ENCODE data around the gene CST6.
A peak's percentile ranks its signal among the peaks of the same experiment; 100 is the strongest.
"Not testable (repeated sequence)": the region's sequence is repeated elsewhere in the genome, so short reads cannot be mapped to it uniquely, and the experiment has no call there.

The CST6 gene

DNA sequence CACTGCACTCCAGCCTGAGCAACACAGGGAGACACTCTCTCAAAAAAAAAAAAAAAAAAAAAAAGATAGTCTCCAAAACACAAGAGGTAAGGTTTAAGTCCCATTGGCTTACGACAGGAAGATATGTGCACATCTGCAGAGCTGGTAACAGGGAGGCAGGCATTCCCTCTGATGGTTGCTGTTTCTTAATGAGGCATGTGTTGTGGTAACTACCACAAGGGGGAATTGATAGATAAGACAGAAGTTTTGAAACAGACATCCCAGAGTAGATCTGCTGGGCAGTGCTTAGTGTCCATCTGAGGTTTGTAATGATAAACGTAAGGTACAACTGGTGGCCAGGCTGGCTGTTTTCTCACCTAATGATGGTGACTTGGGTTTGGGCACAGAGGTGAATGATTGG, 14.5 kb upstream of the CST6 start:
- peaks cover 6% of the 10 kb centered on the region for H3K4me1 ChIP-seq (ENCODE audit: control insufficient read depth, insufficient read depth, low read length)
- no peak overlapping the region for H3K9ac ChIP-seq (ENCODE audit: low read length)
- H3K36me3 ChIP-seq (ENCODE audit: control insufficient read depth, insufficient read depth, low read length): peaks cover 4% of the 10 kb centered on the region
- no peaks in the 10 kb centered on the region for H3K9me3 ChIP-seq (ENCODE audit: control insufficient read depth, low read length)
- H3K4me3 ChIP-seq (ENCODE audit: low read length): no peak overlapping the region
- no peaks in the 10 kb centered on the region for H3K27me3 ChIP-seq (ENCODE audit: control insufficient read depth, insufficient read depth, low read length)

GRCh38 chr11:66001942-66002647, 9.7 kb upstream of the CST6 start, which contains the start of the genes BANF1 and EIF1AD:
BANF1 (plus strand) TSS chr11:66002503; CDS start chr11:66003251, 748 bp downstream.
EIF1AD (minus strand) TSS chr11:66002157; CDS start chr11:66000389, 1,768 bp downstream.
- H3K9ac ChIP-seq (ENCODE audit: low read length): peak within 1 kb of the TSS; percentile 88
- no peaks in the 10 kb centered on the region for H3K9me3 ChIP-seq (ENCODE audit: control insufficient read depth, low read length)
- H3K27me3 ChIP-seq (ENCODE audit: control insufficient read depth, insufficient read depth, low read length): no peaks in the 10 kb centered on the region
- peaks cover 9% of the 10 kb centered on the region for H3K36me3 ChIP-seq (ENCODE audit: control insufficient read depth, insufficient read depth, low read length)
- peak within 1 kb of the TSS; percentile 98 for H3K4me3 ChIP-seq (ENCODE audit: low read length)
- H3K4me1 ChIP-seq (ENCODE audit: control insufficient read depth, insufficient read depth, low read length): peaks cover 11% of the 10 kb centered on the region

- peak overlapping the region; percentile 88 for H3K9ac ChIP-seq (ENCODE audit: low read length)
- H3K36me3 ChIP-seq (ENCODE audit: control insufficient read depth, insufficient read depth, low read length): peaks cover 9% of the 10 kb centered on the region
- no peaks in the 10 kb centered on the region for H3K27me3 ChIP-seq (ENCODE audit: control insufficient read depth, insufficient read depth, low read length)
- peaks cover 11% of the 10 kb centered on the region for H3K4me1 ChIP-seq (ENCODE audit: control insufficient read depth, insufficient read depth, low read length)
- peak overlapping the region; percentile 98 for H3K4me3 ChIP-seq (ENCODE audit: low read length)
- H3K9me3 ChIP-seq (ENCODE audit: control insufficient read depth, low read length): no peaks in the 10 kb centered on the region
These were observed 9.1 kb upstream of the CST6 start for GRCh38 chr11:66002648-66003225.

DNA sequence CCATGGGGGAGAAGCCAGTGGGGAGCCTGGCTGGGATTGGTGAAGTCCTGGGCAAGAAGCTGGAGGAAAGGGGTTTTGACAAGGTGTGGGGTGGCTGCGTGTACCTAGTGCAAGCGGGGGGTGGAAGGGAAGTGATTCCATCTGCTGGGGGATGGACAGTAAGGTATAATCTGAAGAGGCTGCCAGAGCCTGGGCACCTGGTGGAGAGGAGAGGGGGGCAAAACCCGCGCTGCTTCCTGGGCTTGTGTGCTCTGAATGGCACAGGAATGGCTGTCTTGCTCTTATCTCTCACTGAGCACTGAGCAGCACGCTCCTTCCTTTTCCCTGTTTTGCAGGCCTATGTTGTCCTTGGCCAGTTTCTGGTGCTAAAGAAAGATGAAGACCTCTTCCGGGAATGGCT, 8.5 kb upstream of the CST6 start:
- peak overlapping the region; percentile 88 for H3K9ac ChIP-seq (ENCODE audit: low read length)
- H3K27me3 ChIP-seq (ENCODE audit: control insufficient read depth, insufficient read depth, low read length): no peaks in the 10 kb centered on the region
- H3K9me3 ChIP-seq (ENCODE audit: control insufficient read depth, low read length): no peaks in the 10 kb centered on the region
- H3K36me3 ChIP-seq (ENCODE audit: control insufficient read depth, insufficient read depth, low read length): peaks cover 9% of the 10 kb centered on the region
- peaks cover 11% of the 10 kb centered on the region for H3K4me1 ChIP-seq (ENCODE audit: control insufficient read depth, insufficient read depth, low read length)
- H3K4me3 ChIP-seq (ENCODE audit: low read length): peak overlapping the region; percentile 98

DNA sequence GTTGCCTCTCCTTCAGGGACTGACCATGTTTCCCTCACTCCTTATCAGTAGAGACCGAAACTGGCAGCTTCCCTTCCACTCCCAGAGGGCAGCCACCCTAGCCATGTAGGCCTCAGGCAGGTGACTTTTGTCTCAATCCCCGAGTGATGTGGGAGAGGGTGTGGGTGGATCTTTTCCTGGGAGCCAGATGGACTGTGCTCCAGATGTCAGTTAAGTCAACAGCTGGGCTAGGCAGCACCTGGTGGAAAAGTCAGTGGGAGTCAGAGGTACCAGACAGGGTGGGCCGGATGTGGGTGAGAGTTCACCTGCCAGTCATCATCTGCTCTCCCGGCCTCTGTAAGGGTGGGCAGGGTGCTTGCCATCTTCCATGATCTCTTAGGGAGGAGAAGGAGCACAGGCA, 7.6 kb upstream of the CST6 start:
- no peak overlapping the region for H3K9ac ChIP-seq (ENCODE audit: low read length)
- H3K4me3 ChIP-seq (ENCODE audit: low read length): no peak overlapping the region
- H3K9me3 ChIP-seq (ENCODE audit: control insufficient read depth, low read length): no peaks in the 10 kb centered on the region
- H3K36me3 ChIP-seq (ENCODE audit: control insufficient read depth, insufficient read depth, low read length): peaks cover 6% of the 10 kb centered on the region
- H3K27me3 ChIP-seq (ENCODE audit: control insufficient read depth, insufficient read depth, low read length): no peaks in the 10 kb centered on the region
- peaks cover 11% of the 10 kb centered on the region for H3K4me1 ChIP-seq (ENCODE audit: control insufficient read depth, insufficient read depth, low read length)

- H3K9me3 ChIP-seq (ENCODE audit: control insufficient read depth, low read length): no peaks in the 10 kb centered on the region
- H3K4me3 ChIP-seq (ENCODE audit: low read length): no peak overlapping the region
- H3K27me3 ChIP-seq (ENCODE audit: control insufficient read depth, insufficient read depth, low read length): peaks cover 14% of the 10 kb centered on the region
- peaks cover 5% of the 10 kb centered on the region for H3K36me3 ChIP-seq (ENCODE audit: control insufficient read depth, insufficient read depth, low read length)
- H3K9ac ChIP-seq (ENCODE audit: low read length): no peak overlapping the region
- H3K4me1 ChIP-seq (ENCODE audit: control insufficient read depth, insufficient read depth, low read length): peaks cover 4% of the 10 kb centered on the region
These were observed 5.5 kb upstream of the CST6 start for GRCh38 chr11:66006134-66006890.

- Histone ChIP-seq H3K9ac (ENCODE audit: low read length) (no peak overlapping the region), H3K27me3 (ENCODE audit: control insufficient read depth, insufficient read depth, low read length) (peaks cover 19% of the 10 kb centered on the region), H3K36me3 (ENCODE audit: control insufficient read depth, insufficient read depth, low read length) (peaks cover 5% of the 10 kb centered on the region), H3K4me3 (ENCODE audit: low read length) (no peak overlapping the region), H3K4me1 (ENCODE audit: control insufficient read depth, insufficient read depth, low read length) (peaks cover 4% of the 10 kb centered on the region), H3K9me3 (ENCODE audit: control insufficient read depth, low read length) (no peaks in the 10 kb centered on the region)
These were observed 5.0 kb upstream of the CST6 start for GRCh38 chr11:66006891-66007176.

GRCh38 chr11:66007201-66007634, 4.6 kb upstream of the CST6 start:
- Histone ChIP-seq H3K4me1 (ENCODE audit: control insufficient read depth, insufficient read depth, low read length) (peaks cover 4% of the 10 kb centered on the region), H3K4me3 (ENCODE audit: low read length) (no peak overlapping the region), H3K36me3 (ENCODE audit: control insufficient read depth, insufficient read depth, low read length) (peaks cover 5% of the 10 kb centered on the region), H3K9me3 (ENCODE audit: control insufficient read depth, low read length) (no peaks in the 10 kb centered on the region), H3K9ac (ENCODE audit: low read length) (no peak overlapping the region), H3K27me3 (ENCODE audit: control insufficient read depth, insufficient read depth, low read length) (peaks cover 23% of the 10 kb centered on the region)

- H3K4me1 ChIP-seq (ENCODE audit: control insufficient read depth, insufficient read depth, low read length): peaks cover 2% of the 10 kb centered on the region
- H3K36me3 ChIP-seq (ENCODE audit: control insufficient read depth, insufficient read depth, low read length): peaks cover 5% of the 10 kb centered on the region
- no peak overlapping the region for H3K9ac ChIP-seq (ENCODE audit: low read length)
- no peaks in the 10 kb centered on the region for H3K9me3 ChIP-seq (ENCODE audit: control insufficient read depth, low read length)
- H3K27me3 ChIP-seq (ENCODE audit: control insufficient read depth, insufficient read depth, low read length): peaks cover 30% of the 10 kb centered on the region
- no peak overlapping the region for H3K4me3 ChIP-seq (ENCODE audit: low read length)
These were observed 3.7 kb upstream of the CST6 start for GRCh38 chr11:66008095-66008467.

DNA sequence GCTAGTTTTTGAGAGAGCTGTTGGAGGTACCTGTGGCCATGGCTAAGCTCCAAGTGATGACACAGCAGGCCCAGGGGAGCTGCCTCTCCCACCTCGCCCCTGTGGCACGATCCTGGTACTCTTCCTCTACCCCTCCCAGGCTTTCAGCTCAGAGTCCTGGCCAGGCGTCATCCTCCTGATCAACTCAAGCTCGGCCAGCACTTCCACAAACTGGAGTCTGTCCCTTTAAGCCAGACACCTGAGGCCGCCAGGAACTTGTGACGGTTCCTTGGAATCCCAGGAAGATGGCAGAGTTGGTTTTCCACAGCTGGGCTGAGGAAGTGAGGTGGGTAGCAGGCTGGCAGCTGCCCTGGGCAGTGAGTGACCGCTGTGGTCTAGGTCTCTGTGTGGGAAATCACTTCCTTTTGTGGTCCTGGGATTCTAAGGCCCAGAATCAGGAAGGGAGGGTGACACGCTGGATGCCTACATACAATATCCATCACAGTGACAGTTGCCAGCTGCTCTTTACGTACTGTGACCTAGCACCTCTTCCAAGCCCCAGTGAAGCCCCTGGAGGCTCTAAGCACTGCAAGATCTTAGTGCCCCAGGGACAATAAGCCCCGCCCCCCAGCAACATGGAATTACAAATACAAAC, 3.2 kb upstream of the CST6 start:
- Histone ChIP-seq H3K4me3 (ENCODE audit: low read length) (no peak overlapping the region), H3K27me3 (ENCODE audit: control insufficient read depth, insufficient read depth, low read length) (peaks cover 35% of the 10 kb centered on the region), H3K36me3 (ENCODE audit: control insufficient read depth, insufficient read depth, low read length) (peaks cover 5% of the 10 kb centered on the region), H3K9ac (ENCODE audit: low read length) (no peak overlapping the region), H3K4me1 (ENCODE audit: control insufficient read depth, insufficient read depth, low read length) (no peaks in the 10 kb centered on the region), H3K9me3 (ENCODE audit: control insufficient read depth, low read length) (no peaks in the 10 kb centered on the region)

- not testable (repeated sequence) for H3K9me3 ChIP-seq (ENCODE audit: control insufficient read depth, low read length); H3K4me3 ChIP-seq (ENCODE audit: low read length); H3K9ac ChIP-seq (ENCODE audit: low read length); H3K36me3 ChIP-seq (ENCODE audit: control insufficient read depth, insufficient read depth, low read length); H3K4me1 ChIP-seq (ENCODE audit: control insufficient read depth, insufficient read depth, low read length)
- H3K27me3 ChIP-seq (ENCODE audit: control insufficient read depth, insufficient read depth, low read length): peaks cover 38% of the 10 kb centered on the region
These were observed 1.8 kb upstream of the CST6 start for GRCh38 chr11:66010036-66010435.

GRCh38 chr11:66011239-66011784, 496 bp upstream of the CST6 start:
- no peak overlapping the region for H3K4me3 ChIP-seq (ENCODE audit: low read length)
- no peaks in the 10 kb centered on the region for H3K36me3 ChIP-seq (ENCODE audit: control insufficient read depth, insufficient read depth, low read length)
- H3K9ac ChIP-seq (ENCODE audit: low read length): no peak overlapping the region
- no peaks in the 10 kb centered on the region for H3K9me3 ChIP-seq (ENCODE audit: control insufficient read depth, low read length)
- H3K4me1 ChIP-seq (ENCODE audit: control insufficient read depth, insufficient read depth, low read length): no peaks in the 10 kb centered on the region
- peaks cover 38% of the 10 kb centered on the region for H3K27me3 ChIP-seq (ENCODE audit: control insufficient read depth, insufficient read depth, low read length)
